GM12872 (cell line): ENCODE data around the gene UNCX.

Source experiments
- CTCF ChIP-seq: IDR thresholded peaks from 3 replicates; pipeline ENCODE4 v1.5.1; 2011; ENCODE audit warnings: low read depth, mild to moderate bottlenecking, low read length, moderate library complexity; ENCODE audit not compliant: insufficient read depth

Gene UNCX

GRCh38 chr7:1228545-1229201 lies 4.0 kb upstream of the UNCX start:
- TF ChIP-seq CTCF, result no peak

GRCh38 chr7:1229202-1229947 lies 3.3 kb upstream of the UNCX start:
- TF ChIP-seq CTCF, result no peak

GRCh38 chr7:1229956-1230355 lies 2.7 kb upstream of the UNCX start:
- no peak for TF ChIP-seq CTCF

GRCh38 chr7:1230411-1231213 lies 2.1 kb upstream of the UNCX start:
- TF ChIP-seq CTCF, result no peak

GRCh38 chr7:1231214-1232102 lies 1.2 kb upstream of the UNCX start:
- TF ChIP-seq CTCF, result no peak

- TF ChIP-seq CTCF, result no peak
Measured at GRCh38 chr7:1232103-1232466, 587 bp upstream of the UNCX start.
